CD14-positive monocyte (primary cell): ENCODE results near the gene KCNMA1. TPM values are rescaled to one million over a fixed set of nuclear protein-coding genes. Genes with fewer than 3 reads are reported as not detected.

ENCODE experiments used
- DNase-seq, 3 donors: peaks; one replicate each; pipeline ENCODE4 v3.0.0-alpha.2; 2011 to 2022
- H2AFZ ChIP-seq: 2 replicates; pipeline ENCODE4 v1.6.0; 2012; ENCODE audit warnings: mild to moderate bottlenecking, low read depth, low read length, inconsistent platforms; ENCODE audit not compliant: insufficient read depth, poor library complexity, severe bottlenecking
- H3K27ac ChIP-seq, 2 donors: 1 replicate in 1 of 2; 2 replicates in 1 of 2; pipeline ENCODE4 v1.5.1; 2012 to 2013; ENCODE audit warnings: low read length in 2 of 2, control low read depth in 1 of 2, inconsistent platforms in 1 of 2, low read depth in 1 of 2, mild to moderate bottlenecking in 1 of 2
- H3K27me3 ChIP-seq, 2 donors: one replicate each; pipeline versions ENCODE4 v1.6.0 to v1.6.1; 2011 to 2013; ENCODE audit warnings: low read length in 2 of 2; ENCODE audit not compliant: control insufficient read depth in 2 of 2, insufficient read depth in 2 of 2
- H3K36me3 ChIP-seq, 2 donors: replicated peaks in 1 of 2; 1 replicate in 1 of 2; 2 replicates in 1 of 2; pipeline versions ENCODE4 v1.5.1 to v1.6.1; 2012 to 2013; ENCODE audit warnings: low read length in 2 of 2, control low read depth in 1 of 2, inconsistent platforms in 1 of 2, mild to moderate bottlenecking in 1 of 2; ENCODE audit not compliant: insufficient read depth in 2 of 2, control insufficient read depth in 1 of 2
- H3K4me1 ChIP-seq, 2 donors: 1 replicate in 1 of 2; 2 replicates in 1 of 2; pipeline versions ENCODE4 v1.5.1 to v1.6.1; 2012 to 2013; ENCODE audit warnings: low read length in 2 of 2, control low read depth in 1 of 2, inconsistent platforms in 1 of 2, mild to moderate bottlenecking in 1 of 2, moderate library complexity in 1 of 2; ENCODE audit not compliant: insufficient read depth in 2 of 2, control insufficient read depth in 1 of 2
- H3K4me2 ChIP-seq: replicated peaks from 2 replicates; pipeline ENCODE3; 2012; ENCODE audit warnings: low read length, moderate library complexity, mild to moderate bottlenecking; ENCODE audit not compliant: poor library complexity, severe bottlenecking; ENCODE audit errors: extremely low read depth
- H3K4me3 ChIP-seq, 3 experiments: fragments of 200-600 bp in 1 of 3; sonication (generic) in 1 of 3; replicated peaks in 1 of 3; 1 replicate in 2 of 3; 2 replicates in 1 of 3; pipeline ENCODE4 v1.5.1; 2011 to 2013; ENCODE audit warnings: low read length in 3 of 3, mild to moderate bottlenecking in 3 of 3, control low read depth in 2 of 3, low read depth in 2 of 3, inconsistent platforms in 1 of 3, moderate library complexity in 1 of 3
- H3K79me2 ChIP-seq: 2 replicates; pipeline ENCODE4 v1.6.0; 2012; ENCODE audit warnings: mild to moderate bottlenecking, control low read depth, inconsistent platforms, low read length, moderate library complexity; ENCODE audit not compliant: insufficient read depth
- H3K9ac ChIP-seq: 2 replicates; pipeline ENCODE4 v1.6.0; 2017; ENCODE audit warnings: low read length, mild to moderate bottlenecking; ENCODE audit not compliant: insufficient read depth, poor library complexity, severe bottlenecking
- H3K9me3 ChIP-seq, 2 donors: replicated peaks in 1 of 2; 1 replicate in 1 of 2; 2 replicates in 1 of 2; pipeline versions ENCODE4 v1.5.1 to v1.6.1; 2012 to 2013; ENCODE audit warnings: low read length in 2 of 2, control low read depth in 1 of 2; ENCODE audit not compliant: control insufficient read depth in 1 of 2, insufficient read depth in 1 of 2
- H4K20me1 ChIP-seq: 2 replicates; pipeline ENCODE4 v1.6.0; 2012; ENCODE audit warnings: mild to moderate bottlenecking, low read length, control low read depth, moderate library complexity; ENCODE audit not compliant: insufficient read depth
- H3K27ac Mint-ChIP-seq, 7 donors: one replicate each; pipeline ENCODE4 v1.8.0; 2020; ENCODE audit warnings: mild to moderate bottlenecking in 7 of 7, mixed read lengths in 7 of 7, moderate library complexity in 6 of 7, inconsistent platforms in 2 of 7
- H3K27me3 Mint-ChIP-seq, 3 donors: one replicate each; pipeline ENCODE4 v1.8.0; 2021 to 2022; ENCODE audit warnings: low read depth in 3 of 3, mild to moderate bottlenecking in 3 of 3, mixed read lengths in 3 of 3, moderate library complexity in 3 of 3, inconsistent platforms in 1 of 3
- H3K36me3 Mint-ChIP-seq, 2 donors: one replicate each; pipeline ENCODE4 v1.8.0; 2020; ENCODE audit warnings: mixed read lengths in 2 of 2, inconsistent platforms in 1 of 2, mild to moderate bottlenecking in 1 of 2
- H3K4me1 Mint-ChIP-seq: one replicate; pipeline ENCODE4 v1.8.0; 2020; ENCODE audit warnings: mild to moderate bottlenecking, mixed read lengths
- H3K4me3 Mint-ChIP-seq, 2 donors: one replicate each; pipeline ENCODE4 v1.8.0; 2020; ENCODE audit warnings: mild to moderate bottlenecking in 2 of 2, mixed read lengths in 2 of 2, moderate library complexity in 1 of 2
- H3K9me3 Mint-ChIP-seq, 7 donors: one replicate each; pipeline ENCODE4 v1.8.0; 2020 to 2022; ENCODE audit warnings: mixed read lengths in 7 of 7, mild to moderate bottlenecking in 6 of 7, moderate library complexity in 6 of 7, inconsistent platforms in 2 of 7
- WGBS: methylation state at CpG from one replicate; pipeline ENCODE4 v1.1.5; 2013; ENCODE audit warnings: missing lambda C conversion rate; ENCODE audit not compliant: insufficient coverage; 5-methylcytosine and 5-hydroxymethylcytosine counted together
- intact Hi-C, 2 donors: fragments of 100-400 bp; cut with micrococcal nuclease; formaldehyde crosslinking; loops; one replicate each; pipeline versions ENCODE4 v1.15.0 to v1.15.1; 2023
- polyA plus RNA-seq, 3 donors: library from polyadenylated mRNA; depleted of rRNA in 1 of 3; unstranded in 2 of 3; stranded (reverse) in 1 of 3; fragments of 300-500 nt in 2 of 3; fragments of >200 nt in 1 of 3; fragmentation: Illumina TruSeq in 2 of 3; gene quantifications; 1 replicate in 2 of 3; 2 replicates in 1 of 3; pipeline ENCODE4 v1.2.3, GENCODE V29; 2012 to 2021
- TF ChIP-seq, protein P1 (sequence below): fragments of 200-600 bp; IDR thresholded peaks from one replicate; pipeline ENCODE4 v1.8.0; 2022; ENCODE audit warnings: antibody characterized with exemption, mild to moderate bottlenecking

KCNMA1 gene
- polyA plus RNA-seq, 3 donors, result 0.11 to 1.0 TPM; not detected in 1

DNA sequence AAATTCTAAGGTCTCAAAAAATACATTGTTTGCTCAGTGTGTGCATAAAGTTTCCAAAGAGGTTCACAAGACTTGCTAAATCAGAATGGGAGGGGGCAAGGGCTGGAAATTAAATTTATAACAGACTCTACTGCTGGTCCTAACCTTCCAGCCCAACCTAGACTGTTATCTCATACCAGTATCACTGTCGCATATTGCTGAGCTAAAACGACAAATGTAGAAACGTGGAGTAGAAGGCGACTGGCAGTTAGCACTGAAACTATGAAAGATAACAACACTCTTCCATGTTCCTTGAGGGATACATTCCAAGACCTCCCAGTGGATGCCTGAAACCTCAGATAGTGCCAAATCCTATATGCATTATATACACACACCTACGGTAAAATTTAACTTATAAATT, 514.3 kb downstream of the KCNMA1 start:
- Histone ChIP-seq H3K4me1 (no peaks in the 10 kb centered on the region), H4K20me1 (no peaks in the 10 kb centered on the region), H3K4me3 (no peak overlapping the region), H3K79me2 (no peaks in the 10 kb centered on the region), H3K4me2 (no peak overlapping the region), H3K27ac (no peak overlapping the region), H3K9me3 (no peaks in the 10 kb centered on the region), H3K9ac (no peak overlapping the region), H2AFZ (no peak overlapping the region), H3K27me3 (peaks cover 0 to 2% of the 10 kb centered on the region in 2 donors), H3K36me3 (no peaks in the 10 kb centered on the region)
- H3K36me3 Mint-ChIP-seq, result no peaks in the 10 kb centered on the region
- intact Hi-C loops, result no loop called here
- peaks cover 0 to 3% (median 0%) of the 10 kb centered on the region in 7 donors for H3K9me3 Mint-ChIP-seq
- H3K4me1 Mint-ChIP-seq, result no peaks in the 10 kb centered on the region
- no peak overlapping the region for H3K27ac Mint-ChIP-seq
- DNase-seq, result no peak
- no peak overlapping the region for H3K4me3 Mint-ChIP-seq
- WGBS, result no CpG with 5 or more reads among the region's 5 CpGs
- TF ChIP-seq, protein P1, sequence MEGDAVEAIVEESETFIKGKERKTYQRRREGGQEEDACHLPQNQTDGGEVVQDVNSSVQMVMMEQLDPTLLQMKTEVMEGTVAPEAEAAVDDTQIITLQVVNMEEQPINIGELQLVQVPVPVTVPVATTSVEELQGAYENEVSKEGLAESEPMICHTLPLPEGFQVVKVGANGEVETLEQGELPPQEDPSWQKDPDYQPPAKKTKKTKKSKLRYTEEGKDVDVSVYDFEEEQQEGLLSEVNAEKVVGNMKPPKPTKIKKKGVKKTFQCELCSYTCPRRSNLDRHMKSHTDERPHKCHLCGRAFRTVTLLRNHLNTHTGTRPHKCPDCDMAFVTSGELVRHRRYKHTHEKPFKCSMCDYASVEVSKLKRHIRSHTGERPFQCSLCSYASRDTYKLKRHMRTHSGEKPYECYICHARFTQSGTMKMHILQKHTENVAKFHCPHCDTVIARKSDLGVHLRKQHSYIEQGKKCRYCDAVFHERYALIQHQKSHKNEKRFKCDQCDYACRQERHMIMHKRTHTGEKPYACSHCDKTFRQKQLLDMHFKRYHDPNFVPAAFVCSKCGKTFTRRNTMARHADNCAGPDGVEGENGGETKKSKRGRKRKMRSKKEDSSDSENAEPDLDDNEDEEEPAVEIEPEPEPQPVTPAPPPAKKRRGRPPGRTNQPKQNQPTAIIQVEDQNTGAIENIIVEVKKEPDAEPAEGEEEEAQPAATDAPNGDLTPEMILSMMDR, result no peak
- peaks cover 10 to 15% (median 13%) of the 10 kb centered on the region in 3 donors for H3K27me3 Mint-ChIP-seq

DNA sequence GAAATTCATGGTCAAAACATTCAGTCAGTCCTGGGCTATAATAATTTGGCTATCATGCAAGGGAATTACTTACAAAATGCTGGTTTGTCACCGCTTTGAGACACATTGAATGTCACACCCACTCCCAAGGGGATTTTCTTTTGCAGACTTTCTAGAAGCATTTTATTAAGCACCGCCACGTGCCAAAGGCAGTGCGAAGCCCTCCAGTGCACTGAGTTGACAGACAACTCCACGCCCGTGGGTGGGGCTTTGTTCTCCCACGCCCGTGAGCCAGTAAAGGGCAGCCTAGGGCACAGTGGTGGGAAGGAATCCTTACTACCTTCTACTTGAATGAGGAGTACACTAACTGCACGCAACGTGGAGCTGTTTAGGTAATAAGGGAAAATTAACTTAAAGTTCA, 515.8 kb downstream of the KCNMA1 start:
- H3K4me2 ChIP-seq, result no peak overlapping the region
- H3K4me3 ChIP-seq, result no peak overlapping the region
- H3K9ac ChIP-seq, result no peak overlapping the region
- H3K79me2 ChIP-seq, result no peaks in the 10 kb centered on the region
- H3K27ac Mint-ChIP-seq, result no peak overlapping the region
- no peak for DNase-seq
- no peaks in the 10 kb centered on the region for H4K20me1 ChIP-seq
- no CpG with 5 or more reads among the region's 10 CpGs for WGBS
- H3K4me1 Mint-ChIP-seq, result no peaks in the 10 kb centered on the region
- H3K9me3 ChIP-seq, result no peaks in the 10 kb centered on the region
- no peak overlapping the region for H3K27ac ChIP-seq
- peaks cover 10 to 15% (median 11%) of the 10 kb centered on the region in 3 donors for H3K27me3 Mint-ChIP-seq
- peaks cover 0 to 3% (median 0%) of the 10 kb centered on the region in 7 donors for H3K9me3 Mint-ChIP-seq
- H3K4me3 Mint-ChIP-seq, result no peak overlapping the region
- no peaks in the 10 kb centered on the region for H3K36me3 Mint-ChIP-seq
- H2AFZ ChIP-seq, result no peak overlapping the region
- intact Hi-C loops, result no loop called here
- no peaks in the 10 kb centered on the region for H3K4me1 ChIP-seq
- no peaks in the 10 kb centered on the region for H3K27me3 ChIP-seq
- no peaks in the 10 kb centered on the region for H3K36me3 ChIP-seq
- TF ChIP-seq, protein P1, result no peak
